NT2/D1 (cell line): Measurements from ENCODE around the gene XIST.

Source experiments
- SUZ12 ChIP-seq: IDR thresholded peaks from 2 replicates; pipeline ENCODE4 v1.6.1; 2011; ENCODE audit not compliant: insufficient read length, insufficient read depth; ENCODE audit errors: extremely low read depth
- YY1 ChIP-seq: IDR thresholded peaks from 2 replicates; pipeline ENCODE4 v1.6.1; 2011; ENCODE audit not compliant: insufficient read length, insufficient read depth
- ZNF274 ChIP-seq: IDR thresholded peaks from 2 replicates; pipeline ENCODE4 v1.6.1; 2011; ENCODE audit warnings: mild to moderate bottlenecking, low read depth, low read length

DNA sequence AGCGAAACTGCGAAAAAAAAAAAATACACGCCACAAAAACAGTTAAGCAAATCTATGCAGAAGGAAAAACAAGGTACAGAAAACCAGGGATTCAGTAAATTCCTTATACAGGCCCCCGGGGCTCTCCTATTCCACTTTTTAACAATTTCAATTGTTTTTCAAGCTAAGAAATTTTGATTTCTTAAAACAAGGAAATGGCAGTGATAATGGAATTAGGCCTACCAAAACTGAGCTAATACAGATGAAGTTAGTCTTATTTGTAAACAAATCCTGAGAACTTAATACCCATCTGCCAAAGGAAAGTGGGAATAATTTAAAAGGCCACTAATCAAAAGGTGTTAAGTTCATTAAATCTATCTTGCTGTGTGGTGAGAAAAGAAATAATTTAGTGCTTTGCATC, 20.2 kb downstream of the XIST start:
- TF ChIP-seq ZNF274: no peak
- TF ChIP-seq YY1: no peak
- no peak for TF ChIP-seq SUZ12
